Measurements from ENCODE around the gene STAT4. TPM values are rescaled to one million over a fixed set of nuclear protein-coding genes. Genes with fewer than 3 reads are reported as not detected.

The STAT4 gene
- total and polyA plus RNA-seq, 2 donors, result 7.5 to 13.9 TPM

GRCh38 chr2:191036363-191036762 is 114.4 kb downstream of the STAT4 start:
- Histone ChIP-seq H3K27ac (ENCODE audit: low read depth in 1 of 2, low read length in 1 of 2) (no peak overlapping the region), H3K36me3 (ENCODE audit: control insufficient read depth in 2 of 2, insufficient read depth in 2 of 2, low read length in 1 of 2) (no peaks in the 10 kb centered on the region), H3K4me3 (ENCODE audit: low read length in 2 of 2) (no peak overlapping the region), H3K9me3 (ENCODE audit: control insufficient read depth in 2 of 2, insufficient read depth in 1 of 2, low read length in 1 of 2) (no peaks in the 10 kb centered on the region), H3K27me3 (ENCODE audit: control insufficient read depth in 2 of 2, insufficient read depth in 1 of 2, low read length in 1 of 2) (no peaks in the 10 kb centered on the region), H3K4me1 (ENCODE audit: control insufficient read depth in 2 of 2, insufficient read depth in 2 of 2, low read length in 2 of 2) (peaks cover 2 to 3% of the 10 kb centered on the region in 2 donors)
- 96% methylated on average over 2 of the region's 2 CpGs for WGBS
- no peak for DNase-seq (ENCODE audit: low read depth in 6 of 9, low spot score in 9 of 9)

GRCh38 chr2:191032588-191033429 is 118.0 kb downstream of the STAT4 start:
- H3K4me1 ChIP-seq (ENCODE audit: control insufficient read depth in 2 of 2, insufficient read depth in 2 of 2, low read length in 2 of 2), result peaks cover 0 to 18% of the 10 kb centered on the region in 2 donors
- no peak for DNase-seq (ENCODE audit: low read depth in 6 of 9, low spot score in 9 of 9)
- no peaks in the 10 kb centered on the region for H3K27me3 ChIP-seq (ENCODE audit: control insufficient read depth in 2 of 2, insufficient read depth in 1 of 2, low read length in 1 of 2)
- H3K4me3 ChIP-seq (ENCODE audit: low read length in 2 of 2), result no peak overlapping the region
- no peaks in the 10 kb centered on the region for H3K9me3 ChIP-seq (ENCODE audit: control insufficient read depth in 2 of 2, insufficient read depth in 1 of 2, low read length in 1 of 2)
- WGBS, result 94% methylated on average over 8 of the region's 8 CpGs
- H3K36me3 ChIP-seq (ENCODE audit: control insufficient read depth in 2 of 2, insufficient read depth in 2 of 2, low read length in 1 of 2), result no peaks in the 10 kb centered on the region
- H3K27ac ChIP-seq (ENCODE audit: low read depth in 1 of 2, low read length in 1 of 2), result no peak overlapping the region

- 97% methylated on average over 2 of the region's 2 CpGs for WGBS
- H3K27me3 ChIP-seq (ENCODE audit: control insufficient read depth in 2 of 2, insufficient read depth in 1 of 2, low read length in 1 of 2), result no peaks in the 10 kb centered on the region
- no peaks in the 10 kb centered on the region for H3K9me3 ChIP-seq (ENCODE audit: control insufficient read depth in 2 of 2, insufficient read depth in 1 of 2, low read length in 1 of 2)
- no peak overlapping the region for H3K27ac ChIP-seq (ENCODE audit: low read depth in 1 of 2, low read length in 1 of 2)
- H3K36me3 ChIP-seq (ENCODE audit: control insufficient read depth in 2 of 2, insufficient read depth in 2 of 2, low read length in 1 of 2), result no peaks in the 10 kb centered on the region
- no peak overlapping the region for H3K4me3 ChIP-seq (ENCODE audit: low read length in 2 of 2)
- no peak for DNase-seq (ENCODE audit: low read depth in 6 of 9, low spot score in 9 of 9)
- peaks cover 2 to 27% of the 10 kb centered on the region in 2 donors for H3K4me1 ChIP-seq (ENCODE audit: control insufficient read depth in 2 of 2, insufficient read depth in 2 of 2, low read length in 2 of 2)
Observed at GRCh38 chr2:191031256-191031655, 119.5 kb downstream of the STAT4 start.

GRCh38 chr2:191030521-191031154 is 120.2 kb downstream of the STAT4 start:
- Histone ChIP-seq H3K9me3 (ENCODE audit: control insufficient read depth in 2 of 2, insufficient read depth in 1 of 2, low read length in 1 of 2) (no peaks in the 10 kb centered on the region), H3K36me3 (ENCODE audit: control insufficient read depth in 2 of 2, insufficient read depth in 2 of 2, low read length in 1 of 2) (no peaks in the 10 kb centered on the region), H3K27ac (ENCODE audit: low read depth in 1 of 2, low read length in 1 of 2) (no peak overlapping the region), H3K4me3 (ENCODE audit: low read length in 2 of 2) (no peak overlapping the region), H3K27me3 (ENCODE audit: control insufficient read depth in 2 of 2, insufficient read depth in 1 of 2, low read length in 1 of 2) (no peaks in the 10 kb centered on the region), H3K4me1 (ENCODE audit: control insufficient read depth in 2 of 2, insufficient read depth in 2 of 2, low read length in 2 of 2) (peaks cover 3 to 28% of the 10 kb centered on the region in 2 donors)
- WGBS, result 60% methylated on average over 8 of the region's 8 CpGs
- DNase-seq (ENCODE audit: low read depth in 6 of 9, low spot score in 9 of 9), result peak in 7 of 9 donors; percentile 58 to 85 (median 61)

- Histone ChIP-seq H3K4me1 (ENCODE audit: control insufficient read depth in 2 of 2, insufficient read depth in 2 of 2, low read length in 2 of 2) (peaks cover 3 to 34% of the 10 kb centered on the region in 2 donors), H3K4me3 (ENCODE audit: low read length in 2 of 2) (no peak overlapping the region), H3K27ac (ENCODE audit: low read depth in 1 of 2, low read length in 1 of 2) (no peak overlapping the region), H3K9me3 (ENCODE audit: control insufficient read depth in 2 of 2, insufficient read depth in 1 of 2, low read length in 1 of 2) (no peaks in the 10 kb centered on the region), H3K27me3 (ENCODE audit: control insufficient read depth in 2 of 2, insufficient read depth in 1 of 2, low read length in 1 of 2) (no peaks in the 10 kb centered on the region), H3K36me3 (ENCODE audit: control insufficient read depth in 2 of 2, insufficient read depth in 2 of 2, low read length in 1 of 2) (no peaks in the 10 kb centered on the region)
- DNase-seq (ENCODE audit: low read depth in 6 of 9, low spot score in 9 of 9), result no peak
- 77% methylated on average over 10 of the region's 10 CpGs for WGBS
Observed at GRCh38 chr2:191029280-191029950, 121.4 kb downstream of the STAT4 start.

- Histone ChIP-seq H3K4me1 (ENCODE audit: control insufficient read depth in 2 of 2, insufficient read depth in 2 of 2, low read length in 2 of 2) (peaks cover 27 to 61% of the 10 kb centered on the region in 2 donors), H3K9me3 (ENCODE audit: control insufficient read depth in 2 of 2, insufficient read depth in 1 of 2, low read length in 1 of 2) (no peaks in the 10 kb centered on the region), H3K27ac (ENCODE audit: low read depth in 1 of 2, low read length in 1 of 2) (no peak overlapping the region), H3K4me3 (ENCODE audit: low read length in 2 of 2) (no peak overlapping the region), H3K36me3 (ENCODE audit: control insufficient read depth in 2 of 2, insufficient read depth in 2 of 2, low read length in 1 of 2) (no peaks in the 10 kb centered on the region), H3K27me3 (ENCODE audit: control insufficient read depth in 2 of 2, insufficient read depth in 1 of 2, low read length in 1 of 2) (no peaks in the 10 kb centered on the region)
- no peak for DNase-seq (ENCODE audit: low read depth in 6 of 9, low spot score in 9 of 9)
- WGBS, result 48% methylated on average over 2 of the region's 2 CpGs
Observed at GRCh38 chr2:191026377-191026776, 124.4 kb downstream of the STAT4 start.

GRCh38 chr2:191025135-191025534 is 125.7 kb downstream of the STAT4 start:
- H3K27me3 ChIP-seq (ENCODE audit: control insufficient read depth in 2 of 2, insufficient read depth in 1 of 2, low read length in 1 of 2), result no peaks in the 10 kb centered on the region
- 80% methylated on average over 1 of the region's 1 CpG for WGBS
- H3K4me1 ChIP-seq (ENCODE audit: control insufficient read depth in 2 of 2, insufficient read depth in 2 of 2, low read length in 2 of 2), result peaks cover 31 to 65% of the 10 kb centered on the region in 2 donors
- H3K9me3 ChIP-seq (ENCODE audit: control insufficient read depth in 2 of 2, insufficient read depth in 1 of 2, low read length in 1 of 2), result no peaks in the 10 kb centered on the region
- no peak overlapping the region for H3K4me3 ChIP-seq (ENCODE audit: low read length in 2 of 2)
- no peak overlapping the region for H3K27ac ChIP-seq (ENCODE audit: low read depth in 1 of 2, low read length in 1 of 2)
- no peaks in the 10 kb centered on the region for H3K36me3 ChIP-seq (ENCODE audit: control insufficient read depth in 2 of 2, insufficient read depth in 2 of 2, low read length in 1 of 2)
- no peak for DNase-seq (ENCODE audit: low read depth in 6 of 9, low spot score in 9 of 9)

GRCh38 chr2:191023235-191023679 is 127.5 kb downstream of the STAT4 start:
- peak in 7 of 9 donors; percentile 46 to 81 (median 58) for DNase-seq (ENCODE audit: low read depth in 6 of 9, low spot score in 9 of 9)
- Histone ChIP-seq H3K4me3 (ENCODE audit: low read length in 2 of 2) (peak overlapping the region; percentile 8 to 25), H3K36me3 (ENCODE audit: control insufficient read depth in 2 of 2, insufficient read depth in 2 of 2, low read length in 1 of 2) (no peaks in the 10 kb centered on the region), H3K27ac (ENCODE audit: low read depth in 1 of 2, low read length in 1 of 2) (peak overlapping the region; percentile 40 to 97), H3K9me3 (ENCODE audit: control insufficient read depth in 2 of 2, insufficient read depth in 1 of 2, low read length in 1 of 2) (no peaks in the 10 kb centered on the region), H3K27me3 (ENCODE audit: control insufficient read depth in 2 of 2, insufficient read depth in 1 of 2, low read length in 1 of 2) (no peaks in the 10 kb centered on the region), H3K4me1 (ENCODE audit: control insufficient read depth in 2 of 2, insufficient read depth in 2 of 2, low read length in 2 of 2) (peaks cover 33 to 56% of the 10 kb centered on the region in 2 donors)
- 42% methylated on average over 7 of the region's 7 CpGs for WGBS
